HepG2 (cell line): ENCODE measurements around the gene DCAF4L1.

Source experiments
- CTCF ChIP-seq: sonication (generic); formaldehyde crosslinking; IDR thresholded peaks from 2 replicates; pipeline ENCODE4 v1.5.0; 2020; ENCODE audit warnings: mild to moderate bottlenecking, missing genetic modification reagents, moderate library complexity
- JUN ChIP-seq: sonication (generic); formaldehyde crosslinking; IDR thresholded peaks from 2 replicates; pipeline ENCODE4 v1.4.0; 2020; ENCODE audit warnings: mild to moderate bottlenecking, missing genetic modification reagents
- JUND ChIP-seq: sonication (generic); formaldehyde crosslinking; IDR thresholded peaks from 2 replicates; pipeline ENCODE4 v1.8.0; 2022; ENCODE audit warnings: mild to moderate bottlenecking, missing genetic modification reagents
- REST ChIP-seq, 2 experiments: IDR thresholded peaks; 2 replicates each; pipeline ENCODE4 v1.6.1; 2011 to 2012; ENCODE audit warnings: low read length in 2 of 2, borderline replicate concordance in 1 of 2, low read depth in 1 of 2, mild to moderate bottlenecking in 1 of 2, moderate library complexity in 1 of 2
- RFX1 ChIP-seq: fragments of 450-650 bp; IDR thresholded peaks from 2 replicates; pipeline ENCODE4 v1.6.1; 2017
- ZNF660 ChIP-seq: sonication (generic); formaldehyde crosslinking; IDR thresholded peaks from 2 replicates; pipeline ENCODE4 v1.5.1; 2020; ENCODE audit warnings: mild to moderate bottlenecking, low read depth, missing genetic modification reagents, borderline replicate concordance

GRCh38 chr4:41939016-41939626, 42.4 kb upstream of the DCAF4L1 start:
- TF ChIP-seq CTCF (CRISPR knock-in tag) (no peak), JUN (CRISPR knock-in tag) (no peak), REST (IDR thresholded peaks at IDR 0.05; ENCODE audit: borderline replicate concordance in 1 of 2, low read depth in 1 of 2, low read length in 2 of 2) (no peak), ZNF660 (CRISPR knock-in tag) (no peak), RFX1 (no peak), JUND (CRISPR knock-in tag) (no peak)
